Thoracic aorta (tissue), 2 donors: Measurements from ENCODE around the gene ZNF213. TPM values are rescaled to one million over a fixed set of nuclear protein-coding genes. Genes with fewer than 3 reads are reported as not detected.

Experiments
- ATAC-seq: fragments of 150-250 bp; one replicate; pipeline ENCODE4 v1.8.0; 2017; ENCODE audit warnings: low read depth; ENCODE audit not compliant: insufficient number of reproducible peaks, low FRiP score
- DNase-seq: peaks from one replicate; pipeline ENCODE4 v3.0.0-alpha.2; 2020; ENCODE audit warnings: low spot score
- H3K27ac ChIP-seq, 2 donors: fragments of 200-600 bp; sonication (generic); 1 replicate in 1 of 2; 2 replicates in 1 of 2; pipeline ENCODE4 v1.5.1; 2016; ENCODE audit warnings: mild to moderate bottlenecking in 2 of 2, moderate library complexity in 2 of 2
- H3K27me3 ChIP-seq: fragments of 200-600 bp; sonication (generic); replicated peaks from 2 replicates; pipeline ENCODE4 v1.6.0; 2016; ENCODE audit warnings: mild to moderate bottlenecking; ENCODE audit not compliant: insufficient read depth
- H3K36me3 ChIP-seq: fragments of 200-600 bp; sonication (generic); one replicate; pipeline ENCODE4 v1.5.1; 2016
- H3K4me1 ChIP-seq, 2 donors: fragments of 200-600 bp; sonication (generic); 1 replicate in 1 of 2; 2 replicates in 1 of 2; pipeline versions ENCODE4 v1.5.1 to v1.6.0; 2016; ENCODE audit warnings: low read depth in 2 of 2, mild to moderate bottlenecking in 1 of 2; ENCODE audit not compliant: control insufficient read depth in 1 of 2
- H3K4me3 ChIP-seq: fragments of 200-600 bp; sonication (generic); 2 replicates; pipeline ENCODE4 v1.5.1; 2016; ENCODE audit warnings: mild to moderate bottlenecking
- H3K9me3 ChIP-seq: fragments of 200-600 bp; sonication (generic); 2 replicates; pipeline ENCODE4 v1.5.1; 2016
- CTCF ChIP-seq: fragments of 200-600 bp; sonication (generic); IDR thresholded peaks from one replicate; pipeline ENCODE4 v1.5.1; 2019; ENCODE audit warnings: antibody characterized with exemption
- total RNA-seq, 2 donors: library from RNA; depleted of rRNA; stranded (reverse); fragments of >200 nt; gene quantifications; one replicate each; pipeline versions ENCODE4 v1.1.0 to v1.2.3, GENCODE V29; 2016

ZNF213 gene
- total RNA-seq, result 10 to 100 TPM in 1 of 2 donors, 1 to 10 TPM in 1; 5.9 to 16.2 TPM

- Histone ChIP-seq H3K4me3 (peak within 1 kb of the TSS; percentile 90), H3K9me3 (no peaks in the 10 kb centered on the region), H3K4me1 (peaks cover 3 to 24% of the 10 kb centered on the region in 2 donors), H3K27ac (peak within 1 kb of the TSS; percentile 91 to 93), H3K27me3 (no peaks in the 10 kb centered on the region), H3K36me3 (peaks cover 5% of the 10 kb centered on the region)
- no peak for TF ChIP-seq CTCF
- ATAC-seq (peak; percentile 96), DNase-seq (peak; percentile 88)
These were observed at the start of gene ZNF213 for GRCh38 chr16:3134338-3135125. Gene ZNF213, plus strand, starts transcription at chr16:3135029. Its CDS starts 2,252 bp downstream, at chr16:3137281.

- Histone ChIP-seq H3K27me3 (no peaks in the 10 kb centered on the region), H3K9me3 (no peaks in the 10 kb centered on the region), H3K36me3 (no peaks in the 10 kb centered on the region), H3K4me1 (peaks cover 0 to 5% of the 10 kb centered on the region in 2 donors), H3K4me3 (peak overlapping the region; percentile 60), H3K27ac (no peak overlapping the region)
- ATAC-seq (no peak), DNase-seq (no peak)
- TF ChIP-seq CTCF, result no peak
These were observed 48.8 kb upstream of the ZNF213 start for GRCh38 chr16:3085868-3086595.

GRCh38 chr16:3086596-3087242, 48.1 kb upstream of the ZNF213 start:
- no peak overlapping the region for H3K27ac ChIP-seq
- no peaks in the 10 kb centered on the region for H3K27me3 ChIP-seq
- peak overlapping the region; percentile 60 for H3K4me3 ChIP-seq
- H3K36me3 ChIP-seq, result no peaks in the 10 kb centered on the region
- DNase-seq (no peak), ATAC-seq (no peak)
- peaks cover 0 to 5% of the 10 kb centered on the region in 2 donors for H3K4me1 ChIP-seq
- TF ChIP-seq CTCF, result no peak
- H3K9me3 ChIP-seq, result no peaks in the 10 kb centered on the region

GRCh38 chr16:3087243-3088235, 47.3 kb upstream of the ZNF213 start:
- TF ChIP-seq CTCF, result no peak
- ATAC-seq (no peak), DNase-seq (no peak)
- Histone ChIP-seq H3K9me3 (no peaks in the 10 kb centered on the region), H3K4me1 (peaks cover 0 to 5% of the 10 kb centered on the region in 2 donors), H3K27me3 (no peaks in the 10 kb centered on the region), H3K4me3 (peak overlapping the region; percentile 60), H3K36me3 (no peaks in the 10 kb centered on the region), H3K27ac (no peak overlapping the region)
